ENCODE results near the gene INTS14. TPM values are rescaled to one million over a fixed set of nuclear protein-coding genes. Genes with fewer than 3 reads are reported as not detected.

INTS14 gene
- total RNA-seq, 1 donor from 2014 or later: 41.2 TPM

- ChIA-PET CTCF (no interaction called here), POLR2A (no interaction called here)
- Mint-ChIP-seq H3K27me3 (no peaks in the 10 kb centered on the region), H3K36me3 (ENCODE audit: low read depth) (peaks cover 2% of the 10 kb centered on the region), H3K4me3 (no peak overlapping the region), H3K27ac (no peak overlapping the region), H3K4me1 (peaks cover 15% of the 10 kb centered on the region), H3K9me3 (no peaks in the 10 kb centered on the region)
- intact Hi-C loops (cut with micrococcal nuclease): no loop called here
- TF ChIP-seq CTCF (IDR thresholded peaks at IDR 0.05): no peak
- ATAC-seq (ENCODE audit: low read depth): no peak
- DNase-seq: no peak
Measured at GRCh38 chr15:65535192-65535591, 75.7 kb downstream of the INTS14 start.

GRCh38 chr15:65533057-65533756, 77.7 kb downstream of the INTS14 start:
- intact Hi-C loops (cut with micrococcal nuclease): loop anchor here (5.0 kb wide), 2 partner anchors 79 to 259 kb away; partner anchors contain the start of genes DENND4A and INTS14
- CTCF ChIA-PET: no interaction called here
- H3K4me3 Mint-ChIP-seq: no peak overlapping the region
- no peak overlapping the region for H3K27ac Mint-ChIP-seq
- no peak for TF ChIP-seq CTCF (IDR thresholded peaks at IDR 0.05)
- H3K36me3 Mint-ChIP-seq (ENCODE audit: low read depth): peaks cover 4% of the 10 kb centered on the region
- ATAC-seq (ENCODE audit: low read depth): no peak
- POLR2A ChIA-PET: no interaction called here
- no peak for DNase-seq
- H3K4me1 Mint-ChIP-seq: peaks cover 21% of the 10 kb centered on the region
- no peaks in the 10 kb centered on the region for H3K27me3 Mint-ChIP-seq
- H3K9me3 Mint-ChIP-seq: no peaks in the 10 kb centered on the region

GRCh38 chr15:65532738-65533051, 78.2 kb downstream of the INTS14 start:
- no peak for ATAC-seq (ENCODE audit: low read depth)
- peaks cover 21% of the 10 kb centered on the region for H3K4me1 Mint-ChIP-seq
- POLR2A ChIA-PET: no interaction called here
- DNase-seq: no peak
- peaks cover 3% of the 10 kb centered on the region for H3K36me3 Mint-ChIP-seq (ENCODE audit: low read depth)
- TF ChIP-seq CTCF (IDR thresholded peaks at IDR 0.05): no peak
- CTCF ChIA-PET: no interaction called here
- H3K27me3 Mint-ChIP-seq: no peaks in the 10 kb centered on the region
- H3K27ac Mint-ChIP-seq: no peak overlapping the region
- intact Hi-C loops (cut with micrococcal nuclease): loop anchor here (5.0 kb wide), 2 partner anchors 80 to 260 kb away; partner anchors contain the start of genes DENND4A and INTS14
- no peak overlapping the region for H3K4me3 Mint-ChIP-seq
- no peaks in the 10 kb centered on the region for H3K9me3 Mint-ChIP-seq

GRCh38 chr15:65530318-65531111, 80.4 kb downstream of the INTS14 start, which contains the start of gene HACD3:
HACD3 (plus strand) TSS chr15:65530463; CDS start chr15:65530632, 169 bp downstream.
- H3K4me1 Mint-ChIP-seq: peaks cover 21% of the 10 kb centered on the region

More at GRCh38 chr15:65530318-65531111, 80.4 kb downstream of the INTS14 start, which contains the start of gene HACD3:
- ChIA-PET CTCF (interaction anchor here (0.8 to 1.7 kb wide), 4 partner anchors 14 to 80 kb away, joined by 3 to 10 read pairs (median 3); partner anchors contain the start of gene INTS14), POLR2A (interaction anchor here (0.5 to 1.6 kb wide), 7 partner anchors 27 to 1664 kb away, joined by 3 to 7 read pairs (median 4); partner anchors contain the start of genes INTS14 and RNU5B-1)
- Mint-ChIP-seq H3K9me3 (no peaks in the 10 kb centered on the region), H3K36me3 (ENCODE audit: low read depth) (peaks cover 3% of the 10 kb centered on the region), H3K4me3 (peak within 1 kb of the TSS; percentile 87), H3K27ac (peak within 1 kb of the TSS; percentile 74), H3K27me3 (no peaks in the 10 kb centered on the region)
- ATAC-seq (ENCODE audit: low read depth) (peak; percentile 98), DNase-seq (peak; percentile 92)
- no peak for TF ChIP-seq CTCF (IDR thresholded peaks at IDR 0.05)
- intact Hi-C loops (cut with micrococcal nuclease): loop anchor here (5.0 kb wide), 2 partner anchors 82 to 262 kb away; partner anchors contain the start of genes DENND4A and INTS14

Data from activated B cell treated with CpG ODN at 0.5 μM for 24 hours (primary cell).